HL-60 (cell line): Measurements from ENCODE around the gene KRTAP21-2.

Source experiments
- POLR2AphosphoS5 ChIP-seq: IDR thresholded peaks from 2 replicates; pipeline ENCODE4 v1.6.1; 2012; ENCODE audit warnings: low read depth
- TF ChIP-seq, protein P1 (sequence below): IDR thresholded peaks from one replicate; pipeline ENCODE4 v1.5.1; 2011; ENCODE audit warnings: low read length, control low read depth, inconsistent platforms; ENCODE audit not compliant: insufficient read depth

DNA sequence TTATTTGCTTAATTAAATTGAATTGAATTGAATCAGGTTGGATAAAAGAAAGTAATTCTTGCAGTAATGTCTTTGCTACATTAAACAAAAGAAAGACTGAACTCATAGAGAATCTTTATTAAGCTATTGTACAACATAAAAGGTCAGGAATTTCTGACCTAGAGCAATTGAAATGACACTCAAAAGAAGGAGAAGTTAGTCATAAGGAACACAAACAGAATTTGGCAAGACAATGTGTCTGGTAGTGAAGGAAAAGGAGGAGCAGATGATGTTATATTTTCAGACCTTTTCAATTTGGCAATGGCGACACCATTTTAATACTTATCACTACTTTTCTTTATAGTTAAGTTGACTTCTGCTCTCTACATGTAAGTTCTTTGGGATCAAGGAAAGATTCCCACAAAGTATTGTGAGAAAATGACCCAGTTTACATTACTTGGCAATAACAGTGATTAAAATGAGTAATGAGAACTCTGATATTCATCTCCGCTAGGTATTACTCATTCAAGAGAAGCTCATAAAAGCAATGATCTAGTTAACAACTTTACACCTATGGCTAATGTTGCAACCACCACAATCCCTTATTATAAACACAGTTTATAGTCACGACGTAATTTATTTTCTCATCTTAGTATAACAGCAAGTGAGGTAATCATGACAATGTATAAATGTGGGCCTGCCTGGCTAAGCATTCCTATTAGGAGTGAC is 22.8 kb upstream of the KRTAP21-2 start:
- TF ChIP-seq, protein P1, sequence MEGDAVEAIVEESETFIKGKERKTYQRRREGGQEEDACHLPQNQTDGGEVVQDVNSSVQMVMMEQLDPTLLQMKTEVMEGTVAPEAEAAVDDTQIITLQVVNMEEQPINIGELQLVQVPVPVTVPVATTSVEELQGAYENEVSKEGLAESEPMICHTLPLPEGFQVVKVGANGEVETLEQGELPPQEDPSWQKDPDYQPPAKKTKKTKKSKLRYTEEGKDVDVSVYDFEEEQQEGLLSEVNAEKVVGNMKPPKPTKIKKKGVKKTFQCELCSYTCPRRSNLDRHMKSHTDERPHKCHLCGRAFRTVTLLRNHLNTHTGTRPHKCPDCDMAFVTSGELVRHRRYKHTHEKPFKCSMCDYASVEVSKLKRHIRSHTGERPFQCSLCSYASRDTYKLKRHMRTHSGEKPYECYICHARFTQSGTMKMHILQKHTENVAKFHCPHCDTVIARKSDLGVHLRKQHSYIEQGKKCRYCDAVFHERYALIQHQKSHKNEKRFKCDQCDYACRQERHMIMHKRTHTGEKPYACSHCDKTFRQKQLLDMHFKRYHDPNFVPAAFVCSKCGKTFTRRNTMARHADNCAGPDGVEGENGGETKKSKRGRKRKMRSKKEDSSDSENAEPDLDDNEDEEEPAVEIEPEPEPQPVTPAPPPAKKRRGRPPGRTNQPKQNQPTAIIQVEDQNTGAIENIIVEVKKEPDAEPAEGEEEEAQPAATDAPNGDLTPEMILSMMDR = no peak
- TF ChIP-seq POLR2AphosphoS5 = no peak
